Measurements from ENCODE around the gene EMC9. TPM values are rescaled to one million over a fixed set of nuclear protein-coding genes. Genes with fewer than 3 reads are reported as not detected.
A peak's percentile ranks its signal among the peaks of the same experiment; 100 is the strongest.

Gene EMC9, protein sequence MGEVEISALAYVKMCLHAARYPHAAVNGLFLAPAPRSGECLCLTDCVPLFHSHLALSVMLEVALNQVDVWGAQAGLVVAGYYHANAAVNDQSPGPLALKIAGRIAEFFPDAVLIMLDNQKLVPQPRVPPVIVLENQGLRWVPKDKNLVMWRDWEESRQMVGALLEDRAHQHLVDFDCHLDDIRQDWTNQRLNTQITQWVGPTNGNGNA
- 10 to 100 TPM in 11 of 12 donors, not detected in 1; 21.0 to 38.3 (median 25.8) TPM for polyA plus RNA-seq (ENCODE audit: insufficient read length in 12 of 12)
- long read RNA-seq, donor 1, transcript EMC9-201 (6 exons, 835 nt), result major isoform, 10 of 36 reads
- long read RNA-seq, donor 1, partial matches to known transcripts, result 22 of 36 reads
- long read RNA-seq, donor 1, other reads (novel, unspliced or antisense), result 0 of 36 reads
- long read RNA-seq, donor 2, transcript EMC9-202 (5 exons, 953 nt), result minor isoform, 6 of 36 reads
- long read RNA-seq, donor 2, transcript EMC9-203 (1 exons, 565 nt), result major isoform, 13 of 36 reads
- long read RNA-seq, donor 2, partial matches to known transcripts, result 12 of 36 reads
- long read RNA-seq, donor 2, other reads (novel, unspliced or antisense), result 0 of 36 reads
- long read RNA-seq, donor 3, transcript EMC9-203 (1 exons, 565 nt), result major isoform, 8 of 22 reads
- long read RNA-seq, donor 3, partial matches to known transcripts, result 9 of 22 reads
- long read RNA-seq, donor 3, other reads (novel, unspliced or antisense), result 0 of 22 reads
- long read RNA-seq, donor 4, partial matches to known transcripts, result 8 of 14 reads
- long read RNA-seq, donor 4, other reads (novel, unspliced or antisense), result 0 of 14 reads
- long read RNA-seq, donor 5, transcript EMC9-203 (1 exons, 565 nt), result major isoform, 15 of 56 reads
- long read RNA-seq, donor 5, transcript EMC9-201 (6 exons, 835 nt), result minor isoform, 11 of 56 reads
- long read RNA-seq, donor 5, transcript EMC9-202 (5 exons, 953 nt), result minor isoform, 6 of 56 reads
- long read RNA-seq, donor 5, partial matches to known transcripts, result 20 of 56 reads
- long read RNA-seq, donor 5, other reads (novel, unspliced or antisense), result 0 of 56 reads
- long read RNA-seq, donor 6, transcript EMC9-201 (6 exons, 835 nt), result major isoform, 5 of 19 reads
- long read RNA-seq, donor 6, partial matches to known transcripts, result 7 of 19 reads
- long read RNA-seq, donor 6, other reads (novel, unspliced or antisense), result 0 of 19 reads
- long read RNA-seq, donor 7, partial matches to known transcripts, result 0 of 6 reads
- long read RNA-seq, donor 7, other reads (novel, unspliced or antisense), result 0 of 6 reads
- long read RNA-seq, donor 8, transcript EMC9-202 (5 exons, 953 nt), result minor isoform, 8 of 66 reads
- long read RNA-seq, donor 8, transcript EMC9-201 (6 exons, 835 nt), result minor isoform, 5 of 66 reads
- long read RNA-seq, donor 8, transcript EMC9-203 (1 exons, 565 nt), result major isoform, 22 of 66 reads
- long read RNA-seq, donor 8, partial matches to known transcripts, result 23 of 66 reads
- long read RNA-seq, donor 8, other reads (novel, unspliced or antisense), result 0 of 66 reads
- long read RNA-seq, donor 9, transcript EMC9-203 (1 exons, 565 nt), result major isoform, 5 of 20 reads
- long read RNA-seq, donor 9, partial matches to known transcripts, result 6 of 20 reads
- long read RNA-seq, donor 9, other reads (novel, unspliced or antisense), result 0 of 20 reads
- long read RNA-seq, donor 10, transcript EMC9-202 (5 exons, 953 nt), result major isoform, 5 of 27 reads
- long read RNA-seq, donor 10, partial matches to known transcripts, result 15 of 27 reads
- long read RNA-seq, donor 10, other reads (novel, unspliced or antisense), result 0 of 27 reads
- long read RNA-seq, donor 11, transcript EMC9-201 (6 exons, 835 nt), result major isoform, 9 of 36 reads
- long read RNA-seq, donor 11, transcript EMC9-202 (5 exons, 953 nt), result minor isoform, 5 of 36 reads
- long read RNA-seq, donor 11, partial matches to known transcripts, result 20 of 36 reads
- long read RNA-seq, donor 11, other reads (novel, unspliced or antisense), result 0 of 36 reads

DNA sequence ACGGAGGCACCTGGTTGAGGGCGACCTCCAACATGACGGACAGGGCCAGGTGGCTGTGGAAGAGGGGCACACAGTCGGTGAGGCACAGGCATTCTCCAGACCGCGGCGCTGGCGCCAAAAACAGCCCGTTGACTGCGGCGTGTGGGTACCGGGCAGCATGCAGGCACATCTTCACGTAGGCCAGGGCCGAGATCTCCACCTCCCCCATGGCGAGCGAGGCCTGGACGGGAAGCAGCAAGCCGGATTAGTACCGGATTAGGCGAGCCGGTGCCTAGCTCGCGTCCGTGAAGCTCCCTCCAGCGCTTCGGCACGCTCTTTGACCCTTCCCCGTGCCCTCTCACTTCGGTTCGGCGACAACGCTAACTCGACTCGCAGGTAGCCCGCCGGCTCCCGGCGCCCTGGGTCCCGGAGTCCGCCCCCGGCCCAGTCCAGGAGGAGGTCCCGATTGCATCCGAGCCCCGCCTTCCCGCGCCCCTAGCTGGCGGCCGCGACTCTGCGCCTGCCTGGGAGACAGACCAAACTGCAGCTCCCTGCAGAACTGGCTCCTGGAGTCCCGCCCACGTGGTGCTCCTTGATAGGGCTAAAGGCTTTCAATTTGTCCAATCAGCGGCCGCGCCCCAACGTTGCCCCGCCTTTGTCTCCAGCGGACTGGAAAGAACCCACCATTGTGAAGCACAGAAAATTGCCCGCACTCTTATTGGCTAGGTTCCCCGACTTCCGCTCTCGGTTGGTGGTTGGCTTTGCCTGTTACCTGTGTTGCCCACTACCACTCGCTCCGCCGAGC is at the start of gene EMC9:
TSS of gene EMC9 (minus strand) at position 495 of the 784 bp plus-strand sequence. CDS start at position 208, 287 bp downstream.
- DNase-seq, result peak; percentile 99

DNA sequence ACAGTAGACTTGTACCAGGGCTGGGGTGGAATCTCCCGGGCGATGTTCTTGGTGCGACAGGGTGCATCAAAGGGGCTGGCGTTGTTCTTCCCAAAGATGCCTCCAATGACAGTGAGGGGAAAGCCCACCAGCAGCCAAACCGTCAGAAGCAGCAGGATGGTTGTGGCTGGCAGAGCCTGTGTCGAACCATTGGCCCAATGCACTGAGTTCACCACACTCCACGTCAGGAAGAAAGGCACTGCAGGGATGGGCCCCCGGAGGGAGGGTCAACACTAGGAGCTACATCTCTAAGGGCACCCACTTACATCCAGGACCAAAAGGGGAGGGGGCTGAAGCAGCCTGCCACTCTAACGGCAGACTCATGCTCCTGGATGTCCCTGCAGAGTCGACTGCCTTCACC is 49.0 kb upstream of the EMC9 start:
- DNase-seq, result no peak

DNA sequence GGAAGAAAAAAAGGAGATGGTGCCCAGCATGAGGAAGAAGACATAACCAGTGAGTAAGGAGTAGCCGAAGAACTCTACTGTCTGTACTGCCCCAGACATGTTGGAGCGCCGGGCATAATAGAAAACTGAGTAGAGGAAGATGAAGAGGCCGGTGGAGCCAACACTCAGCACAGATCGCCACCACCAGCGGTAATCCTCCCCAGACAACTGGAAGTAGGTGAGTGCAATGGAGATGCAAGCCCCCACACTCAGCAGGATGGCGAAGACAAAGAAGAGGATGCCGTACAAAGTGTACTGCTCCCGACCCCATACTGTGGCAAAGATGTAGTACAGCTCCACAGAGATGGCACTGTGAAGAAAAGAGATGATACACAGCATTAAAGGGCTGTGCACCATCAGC is 48.1 kb upstream of the EMC9 start:
- no peak for DNase-seq

- no peak for DNase-seq
Observed at GRCh38 chr14:24189059-24189375, 47.6 kb upstream of the EMC9 start.

DNA sequence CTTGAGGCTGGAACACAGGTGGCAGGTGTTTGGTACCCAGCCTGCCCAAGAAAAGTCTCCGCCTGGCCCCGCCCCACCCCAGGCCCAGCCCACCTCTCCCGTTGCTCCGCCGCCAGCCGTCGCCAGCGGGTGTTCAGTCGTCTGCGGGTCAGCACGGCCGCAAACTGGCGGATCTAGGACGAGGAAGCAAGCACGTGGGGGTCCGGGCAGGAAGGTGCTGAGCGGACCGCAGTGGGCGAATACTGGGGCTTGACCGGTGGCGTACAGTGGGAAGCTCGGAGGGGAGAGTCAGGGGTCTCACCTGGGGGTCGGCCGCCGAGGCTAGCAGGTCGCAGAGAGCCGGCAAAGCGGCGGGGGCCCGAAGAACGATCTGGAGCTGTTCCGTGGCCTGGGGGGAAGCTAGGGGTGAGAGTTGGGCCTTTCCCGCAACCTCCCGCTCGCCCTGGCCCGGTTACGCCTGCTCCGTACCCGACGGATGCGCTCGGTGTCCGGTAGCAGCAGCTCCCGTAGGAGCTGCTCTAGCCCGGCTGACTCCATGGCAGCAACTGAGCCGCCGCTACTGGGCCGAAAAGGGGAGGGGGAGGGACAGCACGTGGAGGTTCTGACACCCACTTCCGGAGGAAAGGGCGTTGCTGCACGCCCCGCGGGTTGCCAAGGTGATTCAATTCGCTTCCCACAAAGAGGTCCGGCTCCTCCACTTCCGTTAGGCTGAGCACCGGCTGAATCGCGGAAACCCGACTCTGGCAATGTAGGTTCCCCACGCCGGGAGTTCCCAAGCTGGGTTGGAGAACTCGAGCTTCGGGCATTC is 47.1 kb upstream of the EMC9 start, which contains the start of gene IPO4:
TSS of gene IPO4 (minus strand) at position 566 of the 808 bp plus-strand sequence. CDS start at position 537, 29 bp downstream.
- DNase-seq, result peak; percentile 97

GRCh38 chr14:24187539-24187915 is 46.1 kb upstream of the EMC9 start:
- no peak for DNase-seq

GRCh38 chr14:24186831-24187538 is 45.6 kb upstream of the EMC9 start:
- DNase-seq, result no peak

GRCh38 chr14:24185741-24186140 is 44.4 kb upstream of the EMC9 start:
- DNase-seq, result no peak

DNA sequence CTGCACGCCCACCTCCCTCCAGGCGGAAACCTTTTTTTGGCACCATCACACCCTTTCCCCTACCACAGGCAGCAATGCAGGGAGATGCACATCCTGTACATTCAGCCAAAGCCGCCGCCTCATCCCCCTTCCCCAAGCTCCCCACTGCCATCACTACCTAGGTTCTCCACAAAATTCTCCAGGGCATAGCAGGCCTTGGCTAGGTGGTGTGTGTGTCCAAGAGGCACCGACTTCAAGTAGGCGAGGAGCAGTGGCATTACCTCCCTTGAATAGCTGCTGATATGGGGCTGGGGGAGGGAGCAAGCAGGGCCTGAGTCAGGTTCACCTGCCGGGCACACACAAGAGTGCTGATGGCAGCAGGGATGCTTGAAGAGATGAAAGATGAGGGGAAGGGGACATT is 43.6 kb upstream of the EMC9 start:
- no peak for DNase-seq

DNA sequence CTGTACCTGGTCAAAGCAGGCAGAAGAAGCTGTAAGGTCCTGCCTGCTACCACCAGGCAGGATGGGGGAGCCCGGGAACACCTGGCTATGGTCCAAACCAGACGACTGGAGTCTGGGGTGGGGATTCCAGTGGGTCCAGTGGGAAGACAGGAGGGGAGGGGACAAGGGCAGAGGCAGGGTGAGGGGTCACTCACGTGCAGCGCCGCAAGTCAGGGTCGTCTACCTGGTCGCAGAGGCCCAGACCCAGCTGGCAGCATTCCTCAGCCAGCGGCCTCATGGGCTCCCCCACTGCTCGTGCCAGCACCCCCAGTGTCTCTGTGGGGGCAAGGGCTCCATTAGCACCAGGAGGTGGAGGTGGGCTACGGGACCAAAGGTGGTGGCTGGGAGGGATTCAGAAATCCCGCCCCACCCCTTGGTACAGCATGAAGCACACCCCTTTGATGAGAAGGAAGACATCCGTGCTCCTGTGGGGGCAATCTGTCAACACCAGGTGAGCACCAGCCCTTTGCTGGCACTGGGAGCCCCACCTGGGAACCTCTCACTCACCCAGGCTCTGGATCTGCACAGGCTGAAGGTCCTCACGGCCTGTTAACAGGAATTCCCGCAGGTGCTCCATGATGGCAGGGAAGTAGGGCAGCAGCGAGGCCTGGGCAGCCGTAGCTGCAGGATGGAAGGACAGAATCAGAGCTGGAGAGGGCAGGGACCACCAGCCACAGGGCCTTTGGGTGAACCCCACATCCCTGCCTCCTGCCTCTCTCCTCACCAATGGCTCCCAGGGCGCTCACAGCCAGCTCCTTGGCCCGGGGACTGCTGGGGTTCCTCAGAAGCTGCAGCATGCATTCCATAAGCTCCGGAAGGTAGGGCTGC is 42.9 kb upstream of the EMC9 start:
- no peak for DNase-seq

GRCh38 chr14:24183014-24183481 is 41.7 kb upstream of the EMC9 start:
- no peak for DNase-seq

- no peak for DNase-seq
Observed at GRCh38 chr14:24182110-24182882, 40.9 kb upstream of the EMC9 start.

DNA sequence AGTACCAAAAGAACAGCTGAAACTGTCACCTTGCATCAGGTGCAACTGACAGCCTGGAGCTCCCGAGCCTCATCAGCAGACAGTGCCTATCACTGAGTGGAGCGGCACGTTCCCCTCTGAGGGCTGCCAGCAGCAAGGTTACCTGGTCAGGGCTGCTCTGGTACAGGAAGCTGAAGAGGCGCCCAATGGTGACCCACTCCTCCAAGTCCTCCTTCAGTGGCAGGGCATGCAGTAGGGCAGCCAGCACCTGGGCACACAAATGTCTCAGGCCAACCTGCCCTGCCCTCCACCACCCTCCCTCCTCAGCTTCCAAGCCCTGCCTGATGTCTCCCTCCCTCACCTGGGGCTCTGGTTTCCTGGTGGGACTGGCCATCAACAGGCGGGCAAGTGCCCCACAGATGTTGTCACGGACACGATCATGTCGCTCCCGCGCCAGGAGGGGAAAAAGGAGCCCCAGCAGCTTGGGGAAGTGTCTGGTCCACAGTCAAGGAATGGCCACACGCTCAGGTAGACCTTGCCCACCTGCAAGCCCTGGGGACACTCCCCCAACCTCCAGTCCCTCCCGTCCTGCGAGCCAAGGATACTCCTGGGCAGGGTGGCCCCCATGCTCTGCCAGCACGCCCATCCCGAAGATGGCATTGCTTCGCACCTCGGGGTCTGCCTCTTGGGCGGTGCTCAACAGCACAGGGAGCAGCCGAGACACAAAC is 40.1 kb upstream of the EMC9 start:
- DNase-seq, result no peak

DNA sequence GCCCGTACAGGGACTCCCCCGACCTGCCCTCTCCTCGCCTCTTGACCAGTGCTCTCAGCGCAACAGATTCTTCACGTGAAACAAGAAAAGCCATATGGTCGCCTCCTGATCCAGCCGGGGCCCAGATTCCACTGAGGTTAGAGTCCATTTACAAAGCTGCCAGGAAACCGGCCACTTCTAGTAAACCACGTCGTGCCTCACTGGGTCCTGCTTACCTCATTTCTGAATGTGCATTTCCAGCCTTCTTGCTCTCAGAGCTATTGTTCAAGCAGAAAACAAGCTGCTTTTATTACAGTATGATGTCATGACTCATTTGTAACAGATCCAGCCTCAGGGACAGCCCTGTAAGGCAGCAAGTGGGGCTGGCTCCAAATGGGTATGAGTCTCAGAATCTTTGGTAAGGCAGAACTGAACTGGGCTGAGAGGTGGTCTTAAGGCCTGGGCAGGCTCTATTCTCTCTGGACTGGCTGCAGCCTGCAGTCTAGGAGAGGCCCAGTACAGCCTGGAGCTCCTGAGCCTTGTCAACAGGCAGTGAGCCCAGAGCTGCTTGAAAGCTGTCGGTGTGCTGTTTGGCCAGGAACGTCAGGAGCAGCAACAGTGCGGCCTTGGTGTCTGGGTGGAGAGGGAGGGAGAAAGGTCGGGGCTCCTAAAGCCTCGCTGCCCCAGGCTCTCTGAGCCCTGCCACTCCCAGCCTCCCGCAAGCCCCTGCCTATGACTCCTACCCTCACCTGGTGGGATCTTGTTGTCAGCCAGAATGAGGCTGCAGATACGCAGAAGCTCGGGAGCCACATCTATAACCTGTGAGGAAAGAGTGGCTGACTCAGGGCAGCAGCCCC is 38.8 kb upstream of the EMC9 start:
- DNase-seq, result no peak

Data from muscle of arm (tissue), 14 donors.